Brain microvascular endothelial cell (primary cell): Measurements from ENCODE around the gene SPATC1L.
"Not testable (repeated sequence)": the region's sequence is repeated elsewhere in the genome, so short reads cannot be mapped to it uniquely, and the experiment has no call there.

ENCODE experiments used
- DNase-seq: peaks from one replicate; pipeline ENCODE4 v3.0.0-alpha.2; 2020
- H3K27ac ChIP-seq: fragments of 250-450 bp; sonication (Bioruptor Pico); 2 replicates; pipeline ENCODE4 v1.5.1; 2020; ENCODE audit warnings: mild to moderate bottlenecking, moderate library complexity
- H3K27me3 ChIP-seq: fragments of 250-450 bp; sonication (Bioruptor Pico); replicated peaks from 2 replicates; pipeline ENCODE4 v1.5.1; 2020; ENCODE audit warnings: mild to moderate bottlenecking
- H3K36me3 ChIP-seq: fragments of 250-450 bp; sonication (Bioruptor Pico); replicated peaks from 2 replicates; pipeline ENCODE4 v1.5.1; 2020; ENCODE audit warnings: mild to moderate bottlenecking
- H3K4me3 ChIP-seq: 2 replicates; pipeline ENCODE4 v1.5.1; 2011; ENCODE audit warnings: low read depth, mild to moderate bottlenecking, control low read depth, low read length, moderate library complexity
- CTCF ChIP-seq: IDR thresholded peaks from 2 replicates; pipeline ENCODE4 v1.5.1; 2011; ENCODE audit warnings: low read depth, mild to moderate bottlenecking, moderate library complexity, low read length, control low read depth, inconsistent platforms; ENCODE audit errors: missing control alignments
- in situ Hi-C: cut with HindIII; loops from 2 replicates; pipeline ENCODE4 v1.10.0; 2017; ENCODE audit warnings: low sequenced_read_pairs, low pct_ligation_motif_present

SPATC1L gene

GRCh38 chr21:46202592-46203202 lies 18.4 kb upstream of the SPATC1L start:
- H3K27me3 ChIP-seq = no peaks in the 10 kb centered on the region
- H3K36me3 ChIP-seq = peaks cover 41% of the 10 kb centered on the region
- H3K27ac ChIP-seq = no peak overlapping the region
- no peak overlapping the region for H3K4me3 ChIP-seq
- DNase-seq = no peak
- in situ Hi-C loops = no loop called here
- no peak for TF ChIP-seq CTCF

DNA sequence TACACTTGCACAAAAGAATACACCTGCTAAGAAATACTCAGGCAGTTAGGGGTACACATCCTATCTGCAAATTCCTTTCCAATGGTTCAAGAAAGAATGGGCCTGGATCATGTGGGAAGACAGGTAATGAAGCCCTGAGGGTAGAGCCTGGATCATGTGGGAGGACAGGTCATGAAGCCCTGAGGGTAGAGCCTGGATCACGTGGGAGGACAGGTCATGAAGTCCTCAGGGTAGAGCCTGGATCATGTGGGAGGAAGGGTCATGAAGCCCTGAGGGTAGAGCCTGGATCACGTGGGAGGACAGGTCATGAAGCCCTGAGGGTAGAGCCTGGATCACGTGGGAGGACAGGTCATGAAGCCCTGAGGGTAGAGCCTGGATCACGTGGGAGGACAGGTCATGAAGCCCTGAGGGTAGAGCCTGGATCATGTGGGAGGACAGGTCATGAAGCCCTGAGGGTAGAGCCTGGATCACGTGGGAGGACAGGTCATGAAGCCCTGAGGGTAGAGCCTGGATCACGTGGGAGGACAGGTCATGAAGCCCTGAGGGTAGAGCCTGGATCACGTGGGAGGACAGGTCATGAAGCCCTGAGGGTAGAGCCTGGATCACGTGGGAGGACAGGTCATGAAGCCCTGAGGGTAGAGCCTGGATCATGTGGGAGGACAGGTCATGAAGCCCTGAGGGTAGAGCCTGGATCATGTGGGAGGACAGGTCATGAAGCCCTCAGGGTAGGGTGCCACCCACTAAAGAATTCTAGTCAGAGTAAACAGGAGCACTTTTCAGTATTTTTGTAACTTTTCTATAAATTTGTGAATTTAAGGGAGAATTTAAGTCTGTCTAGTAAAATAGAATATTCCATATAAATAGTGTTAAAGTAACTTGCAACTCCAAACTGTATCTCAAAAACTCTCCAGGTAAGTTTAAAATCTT lies 16.9 kb upstream of the SPATC1L start:
- H3K27ac ChIP-seq, in situ Hi-C loops, H3K4me3 ChIP-seq, DNase-seq, H3K27me3 ChIP-seq: not testable (repeated sequence)
- H3K36me3 ChIP-seq = peaks cover 36% of the 10 kb centered on the region

GRCh38 chr21:46199436-46200373 lies 15.4 kb upstream of the SPATC1L start:
- no peak overlapping the region for H3K27ac ChIP-seq
- H3K4me3 ChIP-seq = no peak overlapping the region
- H3K27me3 ChIP-seq = no peaks in the 10 kb centered on the region
- in situ Hi-C loops = no loop called here
- DNase-seq = no peak
- peaks cover 36% of the 10 kb centered on the region for H3K36me3 ChIP-seq
- TF ChIP-seq CTCF = no peak

- Histone ChIP-seq H3K4me3 (no peak overlapping the region), H3K36me3 (peaks cover 46% of the 10 kb centered on the region), H3K27ac (no peak overlapping the region), H3K27me3 (no peaks in the 10 kb centered on the region)
- in situ Hi-C loops = no loop called here
- TF ChIP-seq CTCF = no peak
- DNase-seq = no peak
Observed at GRCh38 chr21:46196733-46197132, 12.5 kb upstream of the SPATC1L start.

DNA sequence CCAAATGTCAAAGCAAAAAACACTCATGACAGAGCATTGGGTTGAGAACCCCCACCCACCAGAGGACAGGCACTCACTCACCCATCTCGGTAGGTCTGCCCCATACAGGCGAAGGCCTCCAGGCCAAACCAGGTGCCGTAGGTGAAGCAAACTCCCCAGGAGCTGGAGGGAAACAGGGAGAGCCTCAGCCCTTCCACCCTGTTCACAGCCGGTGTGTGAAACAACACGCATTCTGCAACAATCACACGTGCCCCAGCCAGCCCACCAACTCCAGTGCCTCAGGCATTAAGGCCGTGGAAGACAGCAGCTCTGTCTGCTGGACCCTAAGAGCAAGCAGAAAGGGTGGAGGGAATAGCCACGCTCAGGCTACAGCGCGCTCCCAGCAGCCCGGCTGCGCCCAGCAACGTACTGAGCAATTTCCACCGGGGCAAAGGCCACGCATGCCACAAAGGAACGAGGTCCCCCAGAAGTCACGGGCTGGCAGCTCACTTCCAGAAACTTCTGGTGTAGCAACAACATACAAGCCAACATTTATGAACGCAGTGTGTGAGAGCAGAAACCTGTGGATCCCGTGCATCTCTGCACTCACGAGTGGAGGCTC lies 11.4 kb upstream of the SPATC1L start:
- Histone ChIP-seq H3K4me3 (no peak overlapping the region), H3K27me3 (no peaks in the 10 kb centered on the region), H3K36me3 (peaks cover 51% of the 10 kb centered on the region), H3K27ac (no peak overlapping the region)
- in situ Hi-C loops = no loop called here
- DNase-seq = no peak
- no peak for TF ChIP-seq CTCF
